ENCODE data around the gene SS18L1.

SS18L1 gene

GRCh38 chr20:62198931-62199330 is 55.4 kb downstream of the SS18L1 start:
- no peak for DNase-seq

GRCh38 chr20:62200491-62201172 is 57.1 kb downstream of the SS18L1 start:
- DNase-seq, result no peak

- DNase-seq, result no peak
Measured at GRCh38 chr20:62201173-62202082, 57.9 kb downstream of the SS18L1 start.

GRCh38 chr20:62202083-62202395 is 58.5 kb downstream of the SS18L1 start:
- no peak for DNase-seq

- no peak for DNase-seq
Measured at GRCh38 chr20:62202676-62203377, 59.3 kb downstream of the SS18L1 start.

- peak; percentile 45 for DNase-seq
Measured at GRCh38 chr20:62203378-62204030, 59.9 kb downstream of the SS18L1 start.

- DNase-seq, result no peak
Measured at GRCh38 chr20:62205618-62206387, 62.2 kb downstream of the SS18L1 start.

- DNase-seq, result no peak
Measured at GRCh38 chr20:62206388-62206775, 62.8 kb downstream of the SS18L1 start.

- DNase-seq, result no peak
Measured at GRCh38 chr20:62208061-62208794, 64.7 kb downstream of the SS18L1 start.

GRCh38 chr20:62208795-62209755 is 65.5 kb downstream of the SS18L1 start:
- no peak for DNase-seq

GRCh38 chr20:62209850-62210495 is 66.4 kb downstream of the SS18L1 start:
- no peak for DNase-seq

GRCh38 chr20:62210496-62210855 is 66.9 kb downstream of the SS18L1 start:
- peak; percentile 92 for DNase-seq

- no peak for DNase-seq
Measured at GRCh38 chr20:62211216-62211615, 67.6 kb downstream of the SS18L1 start.

- no peak for DNase-seq
Measured at GRCh38 chr20:62211769-62212288, 68.3 kb downstream of the SS18L1 start.

- peak; percentile 36 for DNase-seq
Measured at GRCh38 chr20:62212299-62212698, 68.7 kb downstream of the SS18L1 start.

GRCh38 chr20:62214067-62214466 is 70.5 kb downstream of the SS18L1 start:
- DNase-seq, result no peak

GRCh38 chr20:62215020-62215990 is 71.7 kb downstream of the SS18L1 start:
- DNase-seq, result peak; percentile 11

GRCh38 chr20:62215991-62216635 is 72.5 kb downstream of the SS18L1 start:
- DNase-seq, result no peak
